K562 (cell line): ENCODE measurements around the gene ACAT2. TPM values are rescaled to one million over a fixed set of nuclear protein-coding genes. Genes with fewer than 3 reads are reported as not detected.

Source experiments
- BHLHE40 ChIP-seq: IDR thresholded peaks from 2 replicates; pipeline ENCODE4 v1.6.1; 2011; ENCODE audit warnings: low read length, improper control_type of control experiment
- CCNT2 ChIP-seq: IDR thresholded peaks from 2 replicates; pipeline ENCODE4 v1.6.1; 2011; ENCODE audit warnings: borderline replicate concordance, low read depth, mild to moderate bottlenecking, moderate library complexity, mixed read lengths, low read length; ENCODE audit not compliant: insufficient read length; ENCODE audit errors: extremely low read depth
- CREB3L1 ChIP-seq: fragments of 450-650 bp; IDR thresholded peaks from 2 replicates; pipeline ENCODE4 v1.6.1; 2014; ENCODE audit warnings: low read depth, mild to moderate bottlenecking, moderate library complexity, borderline replicate concordance
- HSF4 ChIP-seq: fragments of 250-450 bp; sonication (Bioruptor Pico); IDR thresholded peaks from 2 replicates; pipeline ENCODE4 v2.1.2; 2022; ENCODE audit warnings: mild to moderate bottlenecking, moderate library complexity, borderline replicate concordance
- REST ChIP-seq, 2 experiments: fragments of 450-650 bp; formaldehyde crosslinking in 1 of 2; IDR thresholded peaks; 2 replicates each; pipeline versions ENCODE4 v1.4.0 to v1.6.1; 2014 to 2020; ENCODE audit warnings: mild to moderate bottlenecking in 2 of 2, borderline replicate concordance in 1 of 2, low read depth in 1 of 2
- ZBTB1 ChIP-seq: sonication (generic); formaldehyde crosslinking; IDR thresholded peaks from 2 replicates; pipeline ENCODE4 v1.8.1; 2023; ENCODE audit warnings: missing genetic modification reagents, low read depth, mild to moderate bottlenecking, borderline replicate concordance
- ZNF395 ChIP-seq: fragments of 200-800 bp; sonication (Bioruptor generic); IDR thresholded peaks from 2 replicates; pipeline ENCODE4 v1.6.1; 2017; ENCODE audit warnings: missing genetic modification characterization, missing compliant biosample characterization
- ZNF511 ChIP-seq: sonication (generic); formaldehyde crosslinking; IDR thresholded peaks from 2 replicates; pipeline ENCODE4 v1.8.0; 2022; ENCODE audit warnings: mild to moderate bottlenecking, missing genetic modification reagents
- ZNF592 ChIP-seq: fragments of 450-650 bp; IDR thresholded peaks from 2 replicates; pipeline ENCODE4 v1.6.1; 2017; ENCODE audit warnings: antibody characterized with exemption, mild to moderate bottlenecking
- polyA plus RNA-seq, 8 experiments: library from polyadenylated mRNA; depleted of rRNA in 4 of 8; stranded (reverse) in 5 of 8; unstranded in 3 of 8; fragments of >200 nt; fragmentation: Nextera tagmentation in 2 of 8; fragmentation: Illumina TruSeq in 1 of 8; extraction: Ambion mirVana in 2 of 8; extraction: Trizol in 1 of 8; gene quantifications; 2 replicates each; pipeline versions ENCODE4 v1.2.1 to v1.2.3, GENCODE V29; 2011 to 2014; ENCODE audit warnings: inconsistent platforms in 1 of 8, missing spikeins in 1 of 8
- total RNA-seq, 7 experiments: library from RNA; depleted of rRNA in 6 of 7; stranded (reverse); fragments of >200 nt in 6 of 7; fragmentation: Illumina TruSeq in 2 of 7; extraction: Trizol in 2 of 7; gene quantifications; 2 replicates each; pipeline versions ENCODE4 v1.2.1 to v1.2.3, GENCODE V29; 2011 to 2021; ENCODE audit warnings: low replicate concordance in 1 of 7

The ACAT2 gene
- total and polyA plus RNA-seq, 9 of the 15 experiments (the other 6 are each of a cell fraction or from before 2014, with no cell fraction given), result 63.0 to 309 (median 144) TPM

GRCh38 chr6:159788753-159789376 lies 27.0 kb downstream of the ACAT2 start (continued):
- TF ChIP-seq ZNF395 (peak; percentile 46; the same call in 1 of the 2 replicates), ZNF511 (CRISPR knock-in tag) (peak; percentile 28; the same call in 1 of the 2 replicates), CCNT2 (peak; percentile 42), BHLHE40 (peak; percentile 85), ZNF592 (peak; percentile 36; the same call in 1 of the 2 replicates), CREB3L1 (no peak), REST (IDR thresholded peaks at IDR 0.05; ENCODE audit: borderline replicate concordance) (no peak), REST (CRISPR knock-in tag; IDR thresholded peaks at IDR 0.05; ENCODE audit: low read depth) (peak; percentile 57; the same call in 1 of the 2 replicates), ZBTB1 (CRISPR knock-in tag) (peak; percentile 69; the same call in 1 of the 2 replicates), HSF4 (CRISPR knock-in tag) (no peak)
